HepG2 (cell line): ENCODE measurements around the gene DDX10.

Experiments
- CHD2 ChIP-seq: IDR thresholded peaks from 2 replicates; pipeline ENCODE4 v1.6.1; 2011; ENCODE audit warnings: low read depth, low read length, improper control_type of control experiment
- CTCF ChIP-seq: sonication (generic); formaldehyde crosslinking; IDR thresholded peaks from 2 replicates; pipeline ENCODE4 v1.5.0; 2020; ENCODE audit warnings: mild to moderate bottlenecking, missing genetic modification reagents, moderate library complexity
- DNMT3B ChIP-seq: conservative IDR thresholded peaks from 2 replicates; pipeline ENCODE4 v1.6.1; 2016; ENCODE audit warnings: missing biosample characterization, control low read depth
- HMGXB3 ChIP-seq: sonication (generic); formaldehyde crosslinking; IDR thresholded peaks from 2 replicates; pipeline ENCODE4 v1.4.0; 2020; ENCODE audit warnings: missing genetic modification reagents, borderline replicate concordance
- JUN ChIP-seq: sonication (generic); formaldehyde crosslinking; IDR thresholded peaks from 2 replicates; pipeline ENCODE4 v1.4.0; 2020; ENCODE audit warnings: mild to moderate bottlenecking, missing genetic modification reagents
- MAX ChIP-seq: IDR thresholded peaks from 2 replicates; pipeline ENCODE4 v1.6.1; 2012; ENCODE audit warnings: inconsistent platforms
- MTF1 ChIP-seq: sonication (generic); formaldehyde crosslinking; IDR thresholded peaks from 2 replicates; pipeline ENCODE4 v1.5.0; 2020; ENCODE audit warnings: missing genetic modification reagents
- POLR2A ChIP-seq, 2 experiments: IDR thresholded peaks; 2 replicates each; pipeline ENCODE4 v1.6.1; 2011; ENCODE audit warnings: low read depth in 2 of 2, low read length in 2 of 2, mild to moderate bottlenecking in 1 of 2, moderate library complexity in 1 of 2; ENCODE audit not compliant: insufficient read depth in 1 of 2
- TAF1 ChIP-seq: sonication (generic); formaldehyde crosslinking; IDR thresholded peaks from 2 replicates; pipeline ENCODE4 v1.4.0; 2020; ENCODE audit warnings: missing genetic modification reagents
- ZNF652 ChIP-seq: IDR thresholded peaks from 2 replicates; pipeline ENCODE4 v1.6.1; 2016; ENCODE audit warnings: low read depth, borderline replicate concordance
- ZNF703 ChIP-seq: sonication (generic); formaldehyde crosslinking; IDR thresholded peaks from 2 replicates; pipeline ENCODE4 v1.5.1; 2020; ENCODE audit warnings: missing genetic modification reagents, mild to moderate bottlenecking, moderate library complexity, borderline replicate concordance

GRCh38 chr11:108685419-108686130, 20.7 kb downstream of the DDX10 start:
- TF ChIP-seq CTCF (CRISPR knock-in tag) (no peak), CHD2 (no peak), ZNF703 (CRISPR knock-in tag) (no peak), HMGXB3 (no peak), TAF1 (CRISPR knock-in tag) (no peak), MAX (no peak), DNMT3B (no peak), POLR2A (IDR thresholded peaks at IDR 0.05; ENCODE audit: insufficient read depth in 1 of 2, low read depth in 2 of 2, low read length in 2 of 2) (no peak), JUN (CRISPR knock-in tag) (no peak), MTF1 (CRISPR knock-in tag) (no peak), ZNF652 (no peak)
